Coronary artery (tissue), 2 donors: Measurements from ENCODE around the gene EXOC3L4.

Source experiments
- DNase-seq: peaks from one replicate; pipeline ENCODE4 v3.0.0-alpha.2; 2017; ENCODE audit warnings: low spot score
- H3K27ac ChIP-seq, 2 donors: fragments of 200-600 bp; sonication (generic); one replicate each; pipeline ENCODE4 v1.5.1; 2016 to 2019
- H3K4me3 ChIP-seq: fragments of 200-600 bp; sonication (generic); 2 replicates; pipeline ENCODE4 v1.5.1; 2016; ENCODE audit warnings: mild to moderate bottlenecking, moderate library complexity
- CTCF ChIP-seq: fragments of 200-600 bp; sonication (generic); IDR thresholded peaks from one replicate; pipeline ENCODE4 v1.5.1; 2019; ENCODE audit warnings: antibody characterized with exemption

EXOC3L4 gene

DNA sequence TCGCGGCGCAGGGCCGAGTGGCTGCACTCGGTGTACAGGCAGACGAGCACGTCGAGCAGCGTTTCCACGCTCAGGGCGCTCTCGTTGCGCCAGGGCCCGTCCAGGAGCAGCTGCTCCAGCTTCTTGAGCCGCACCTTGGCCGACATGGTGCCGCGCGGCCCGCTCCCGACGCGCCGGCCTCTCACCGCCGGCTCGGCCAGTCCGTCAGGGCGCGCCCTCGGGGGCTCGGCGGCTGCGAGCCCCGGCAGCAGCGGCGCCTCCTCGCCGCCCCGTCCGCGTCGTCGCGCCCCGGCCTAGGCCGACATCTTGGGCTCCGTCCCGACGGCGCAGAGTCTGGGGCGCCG, 37.5 kb upstream of the EXOC3L4 start:
- DNase-seq = no peak
- TF ChIP-seq CTCF = no peak
- Histone ChIP-seq H3K27ac (peak overlapping the region; percentile 88 to 95), H3K4me3 (peak overlapping the region; percentile 82)

GRCh38 chr14:103057372-103058163, 37.0 kb upstream of the EXOC3L4 start, which contains the start of gene CDC42BPB:
CDC42BPB (minus strand) TSS chr14:103057549; CDS start chr14:103057173, 376 bp downstream.
- TF ChIP-seq CTCF = no peak
- Histone ChIP-seq H3K27ac (peak within 1 kb of the TSS; percentile 88 to 95), H3K4me3 (peak within 1 kb of the TSS; percentile 82)
- DNase-seq = peak; percentile 90

DNA sequence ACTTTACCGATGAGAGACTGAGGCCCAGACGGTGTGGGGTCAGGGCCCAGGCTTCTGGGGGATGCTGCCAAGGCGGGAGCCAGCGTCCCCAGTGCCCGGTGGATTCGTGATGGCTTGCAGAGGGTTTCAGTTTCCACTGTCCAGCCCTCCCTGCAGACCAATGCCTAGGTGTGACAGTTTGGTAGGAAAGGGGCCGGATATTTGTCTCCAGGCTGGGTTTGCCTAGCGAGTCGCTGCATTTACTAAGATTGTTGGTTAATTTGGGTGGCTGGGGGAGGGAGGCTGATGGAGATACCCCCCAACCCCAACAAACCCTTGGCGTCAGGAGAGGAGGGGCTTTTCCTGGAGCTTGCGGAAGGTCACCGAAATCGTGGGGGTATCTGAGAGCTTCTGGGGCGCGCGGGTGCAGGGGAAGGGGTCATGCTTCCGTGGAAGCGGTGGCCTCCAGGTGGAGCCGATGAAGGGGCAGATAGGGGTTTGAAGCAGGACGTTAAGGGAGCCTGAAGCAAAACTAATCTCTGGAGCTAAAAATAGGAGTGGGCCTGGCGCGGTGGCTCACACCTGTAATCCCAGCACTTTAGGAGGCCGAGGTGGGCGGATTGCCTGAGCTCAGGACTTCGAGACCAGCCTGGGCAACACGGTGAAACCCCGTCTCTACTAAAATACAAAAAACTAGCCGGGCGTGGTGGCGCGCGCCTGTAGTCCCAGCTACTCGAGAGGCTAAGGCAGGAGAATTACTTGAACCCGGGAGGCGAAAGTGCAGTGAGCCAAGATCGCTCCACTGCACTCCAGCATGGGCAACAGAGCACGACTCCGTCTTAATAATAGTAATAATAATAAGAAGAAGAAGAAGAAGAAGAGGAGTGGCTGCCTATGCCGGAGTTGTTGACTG, 36.1 kb upstream of the EXOC3L4 start:
- H3K27ac ChIP-seq = peak overlapping the region; percentile 51 to 95
- DNase-seq = no peak
- no peak for TF ChIP-seq CTCF
- H3K4me3 ChIP-seq = peak overlapping the region; percentile 82

GRCh38 chr14:103059556-103059955, 35.0 kb upstream of the EXOC3L4 start:
- Histone ChIP-seq H3K4me3 (no peak overlapping the region), H3K27ac (no peak overlapping the region)
- TF ChIP-seq CTCF = no peak
- no peak for DNase-seq

DNA sequence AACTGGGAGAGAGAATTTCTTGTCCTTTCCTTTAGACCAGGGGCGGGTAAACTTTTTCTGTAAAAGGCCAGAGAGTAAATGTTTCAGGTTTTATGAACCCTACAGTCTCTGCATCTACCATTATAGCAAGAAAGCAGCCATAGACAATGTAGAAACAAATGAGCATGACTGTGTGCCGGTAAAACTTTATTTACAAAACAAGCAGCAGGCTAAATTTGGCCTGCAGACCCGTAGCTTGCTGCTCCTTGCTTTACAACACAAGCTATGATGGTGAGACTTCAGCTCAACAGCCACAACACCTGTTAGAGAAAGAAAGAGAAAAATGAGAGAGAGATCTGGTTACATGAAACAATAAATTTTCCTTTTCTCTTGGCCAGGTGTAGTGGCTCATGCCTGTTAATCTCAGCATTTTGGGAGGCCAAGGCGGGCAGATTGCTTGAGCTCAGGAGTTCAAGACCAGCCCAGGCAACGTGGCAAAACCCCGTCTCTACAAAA, 33.0 kb upstream of the EXOC3L4 start:
- no peak overlapping the region for H3K4me3 ChIP-seq
- no peak for DNase-seq
- H3K27ac ChIP-seq = no peak overlapping the region
- TF ChIP-seq CTCF = no peak

- no peak for DNase-seq
- Histone ChIP-seq H3K4me3 (no peak overlapping the region), H3K27ac (no peak overlapping the region)
- no peak for TF ChIP-seq CTCF
These were observed 30.1 kb upstream of the EXOC3L4 start for GRCh38 chr14:103064436-103064835.
